ENCODE measurements around the gene AIF1L.
"Not testable (repeated sequence)": the region's sequence is repeated elsewhere in the genome, so short reads cannot be mapped to it uniquely, and the experiment has no call there.

Gene AIF1L

GRCh38 chr9:131140112-131140511, 43.8 kb downstream of the AIF1L start:
- no peaks in the 10 kb centered on the region for H3K4me1 ChIP-seq (ENCODE audit: insufficient read depth, low read length)
- H3K9me3 ChIP-seq (ENCODE audit: low read length): no peaks in the 10 kb centered on the region
- H3K27ac ChIP-seq (ENCODE audit: low read depth, low read length): no peak overlapping the region
- no peak overlapping the region for H3K9ac ChIP-seq (ENCODE audit: low read length)
- no peaks in the 10 kb centered on the region for H3K27me3 ChIP-seq (ENCODE audit: control insufficient read depth in 1 of 2, insufficient read depth in 2 of 2, low read length in 2 of 2)
- no peak overlapping the region for H3K4me3 ChIP-seq (ENCODE audit: low read depth in 1 of 2, low read length in 2 of 2)
- H3K36me3 ChIP-seq (ENCODE audit: insufficient read depth, low read length): peaks cover 79% of the 10 kb centered on the region

GRCh38 chr9:131140550-131140949, 44.2 kb downstream of the AIF1L start:
- no peak overlapping the region for H3K27ac ChIP-seq (ENCODE audit: low read depth, low read length)
- H3K4me3 ChIP-seq (ENCODE audit: low read depth in 1 of 2, low read length in 2 of 2): no peak overlapping the region
- H3K27me3 ChIP-seq (ENCODE audit: control insufficient read depth in 1 of 2, insufficient read depth in 2 of 2, low read length in 2 of 2): no peaks in the 10 kb centered on the region
- no peaks in the 10 kb centered on the region for H3K4me1 ChIP-seq (ENCODE audit: insufficient read depth, low read length)
- H3K36me3 ChIP-seq (ENCODE audit: insufficient read depth, low read length): peaks cover 79% of the 10 kb centered on the region
- no peak overlapping the region for H3K9ac ChIP-seq (ENCODE audit: low read length)
- no peaks in the 10 kb centered on the region for H3K9me3 ChIP-seq (ENCODE audit: low read length)

- Histone ChIP-seq H3K27me3 (ENCODE audit: control insufficient read depth in 1 of 2, insufficient read depth in 2 of 2, low read length in 2 of 2) (no peaks in the 10 kb centered on the region), H3K36me3 (ENCODE audit: insufficient read depth, low read length) (peaks cover 74% of the 10 kb centered on the region), H3K27ac (ENCODE audit: low read depth, low read length) (no peak overlapping the region), H3K4me3 (ENCODE audit: low read depth in 1 of 2, low read length in 2 of 2) (no peak overlapping the region), H3K4me1 (ENCODE audit: insufficient read depth, low read length) (no peaks in the 10 kb centered on the region), H3K9me3 (ENCODE audit: low read length) (no peaks in the 10 kb centered on the region), H3K9ac (ENCODE audit: low read length) (no peak overlapping the region)
Measured at GRCh38 chr9:131142160-131142559, 45.8 kb downstream of the AIF1L start.

- Histone ChIP-seq H3K4me3 (ENCODE audit: low read depth in 1 of 2, low read length in 2 of 2) (no peak overlapping the region), H3K36me3 (ENCODE audit: insufficient read depth, low read length) (peaks cover 76% of the 10 kb centered on the region), H3K4me1 (ENCODE audit: insufficient read depth, low read length) (no peaks in the 10 kb centered on the region), H3K9ac (ENCODE audit: low read length) (no peak overlapping the region), H3K27ac (ENCODE audit: low read depth, low read length) (no peak overlapping the region), H3K9me3 (ENCODE audit: low read length) (no peaks in the 10 kb centered on the region), H3K27me3 (ENCODE audit: control insufficient read depth in 1 of 2, insufficient read depth in 2 of 2, low read length in 2 of 2) (no peaks in the 10 kb centered on the region)
Measured at GRCh38 chr9:131144201-131144600, 47.9 kb downstream of the AIF1L start.

GRCh38 chr9:131145245-131145644, 48.9 kb downstream of the AIF1L start:
- H3K4me3 ChIP-seq (ENCODE audit: low read depth in 1 of 2, low read length in 2 of 2): no peak overlapping the region
- H3K27me3 ChIP-seq (ENCODE audit: control insufficient read depth in 1 of 2, insufficient read depth in 2 of 2, low read length in 2 of 2): no peaks in the 10 kb centered on the region
- H3K9me3 ChIP-seq (ENCODE audit: low read length): no peaks in the 10 kb centered on the region
- no peaks in the 10 kb centered on the region for H3K4me1 ChIP-seq (ENCODE audit: insufficient read depth, low read length)
- H3K36me3 ChIP-seq (ENCODE audit: insufficient read depth, low read length): peaks cover 76% of the 10 kb centered on the region
- H3K9ac ChIP-seq (ENCODE audit: low read length): no peak overlapping the region
- no peak overlapping the region for H3K27ac ChIP-seq (ENCODE audit: low read depth, low read length)

GRCh38 chr9:131146186-131146585, 49.9 kb downstream of the AIF1L start:
- Histone ChIP-seq H3K4me3 (ENCODE audit: low read depth in 1 of 2, low read length in 2 of 2) (no peak overlapping the region), H3K27me3 (ENCODE audit: control insufficient read depth in 1 of 2, insufficient read depth in 2 of 2, low read length in 2 of 2) (no peaks in the 10 kb centered on the region), H3K36me3 (ENCODE audit: insufficient read depth, low read length) (peaks cover 76% of the 10 kb centered on the region)

GRCh38 chr9:131148276-131148675, 51.9 kb downstream of the AIF1L start:
- H3K9me3 ChIP-seq (ENCODE audit: low read length): no peaks in the 10 kb centered on the region
- no peak overlapping the region for H3K9ac ChIP-seq (ENCODE audit: low read length)
- H3K36me3 ChIP-seq (ENCODE audit: insufficient read depth, low read length): peaks cover 79% of the 10 kb centered on the region
- H3K4me1 ChIP-seq (ENCODE audit: insufficient read depth, low read length): no peaks in the 10 kb centered on the region
- H3K27ac ChIP-seq (ENCODE audit: low read depth, low read length): no peak overlapping the region
- H3K27me3 ChIP-seq (ENCODE audit: control insufficient read depth in 1 of 2, insufficient read depth in 2 of 2, low read length in 2 of 2): no peaks in the 10 kb centered on the region
- H3K4me3 ChIP-seq (ENCODE audit: low read depth in 1 of 2, low read length in 2 of 2): no peak overlapping the region

More at GRCh38 chr9:131146186-131146585, 49.9 kb downstream of the AIF1L start:
- Histone ChIP-seq H3K9ac (ENCODE audit: low read length) (no peak overlapping the region), H3K9me3 (ENCODE audit: low read length) (no peaks in the 10 kb centered on the region), H3K27ac (ENCODE audit: low read depth, low read length) (no peak overlapping the region), H3K4me1 (ENCODE audit: insufficient read depth, low read length) (no peaks in the 10 kb centered on the region)

- Histone ChIP-seq H3K36me3 (ENCODE audit: insufficient read depth, low read length) (peaks cover 78% of the 10 kb centered on the region), H3K4me1 (ENCODE audit: insufficient read depth, low read length) (no peaks in the 10 kb centered on the region), H3K4me3 (ENCODE audit: low read depth in 1 of 2, low read length in 2 of 2) (no peak overlapping the region), H3K9me3 (ENCODE audit: low read length) (no peaks in the 10 kb centered on the region), H3K27me3 (ENCODE audit: control insufficient read depth in 1 of 2, insufficient read depth in 2 of 2, low read length in 2 of 2) (no peaks in the 10 kb centered on the region), H3K27ac (ENCODE audit: low read depth, low read length) (no peak overlapping the region), H3K9ac (ENCODE audit: low read length) (no peak overlapping the region)
Measured at GRCh38 chr9:131148966-131149687, 52.8 kb downstream of the AIF1L start.

GRCh38 chr9:131149688-131150053, 53.3 kb downstream of the AIF1L start:
- Histone ChIP-seq H3K9me3 (ENCODE audit: low read length) (no peaks in the 10 kb centered on the region), H3K36me3 (ENCODE audit: insufficient read depth, low read length) (peaks cover 72% of the 10 kb centered on the region), H3K27ac (ENCODE audit: low read depth, low read length) (no peak overlapping the region), H3K4me3 (ENCODE audit: low read depth in 1 of 2, low read length in 2 of 2) (no peak overlapping the region), H3K4me1 (ENCODE audit: insufficient read depth, low read length) (no peaks in the 10 kb centered on the region), H3K27me3 (ENCODE audit: control insufficient read depth in 1 of 2, insufficient read depth in 2 of 2, low read length in 2 of 2) (no peaks in the 10 kb centered on the region), H3K9ac (ENCODE audit: low read length) (no peak overlapping the region)

GRCh38 chr9:131153595-131153994, 57.3 kb downstream of the AIF1L start:
- peaks cover 41% of the 10 kb centered on the region for H3K36me3 ChIP-seq (ENCODE audit: insufficient read depth, low read length)
- no peaks in the 10 kb centered on the region for H3K4me1 ChIP-seq (ENCODE audit: insufficient read depth, low read length)
- no peaks in the 10 kb centered on the region for H3K27me3 ChIP-seq (ENCODE audit: control insufficient read depth in 1 of 2, insufficient read depth in 2 of 2, low read length in 2 of 2)
- H3K9me3 ChIP-seq (ENCODE audit: low read length): no peaks in the 10 kb centered on the region
- H3K9ac ChIP-seq (ENCODE audit: low read length): no peak overlapping the region
- no peak overlapping the region for H3K4me3 ChIP-seq (ENCODE audit: low read depth in 1 of 2, low read length in 2 of 2)
- H3K27ac ChIP-seq (ENCODE audit: low read depth, low read length): no peak overlapping the region

GRCh38 chr9:131158673-131159072, 62.3 kb downstream of the AIF1L start:
- H3K4me3 ChIP-seq (ENCODE audit: low read depth in 1 of 2, low read length in 2 of 2); H3K27ac ChIP-seq (ENCODE audit: low read depth, low read length): not testable (repeated sequence)
- peaks cover 39% of the 10 kb centered on the region for H3K36me3 ChIP-seq (ENCODE audit: insufficient read depth, low read length)

GRCh38 chr9:131160416-131161112, 64.2 kb downstream of the AIF1L start:
- H3K27ac ChIP-seq (ENCODE audit: low read depth, low read length): no peak overlapping the region
- H3K36me3 ChIP-seq (ENCODE audit: insufficient read depth, low read length): peaks cover 48% of the 10 kb centered on the region
- H3K4me1 ChIP-seq (ENCODE audit: insufficient read depth, low read length): no peaks in the 10 kb centered on the region
- H3K9me3 ChIP-seq (ENCODE audit: low read length): no peaks in the 10 kb centered on the region
- H3K27me3 ChIP-seq (ENCODE audit: control insufficient read depth in 1 of 2, insufficient read depth in 2 of 2, low read length in 2 of 2): no peaks in the 10 kb centered on the region
- H3K4me3 ChIP-seq (ENCODE audit: low read depth in 1 of 2, low read length in 2 of 2): no peak overlapping the region
- no peak overlapping the region for H3K9ac ChIP-seq (ENCODE audit: low read length)

More at GRCh38 chr9:131158673-131159072, 62.3 kb downstream of the AIF1L start:
- not testable (repeated sequence) for H3K9ac ChIP-seq (ENCODE audit: low read length); H3K9me3 ChIP-seq (ENCODE audit: low read length); H3K4me1 ChIP-seq (ENCODE audit: insufficient read depth, low read length); H3K27me3 ChIP-seq (ENCODE audit: control insufficient read depth in 1 of 2, insufficient read depth in 2 of 2, low read length in 2 of 2)
